Kidney epithelial cell (primary cell): Measurements from ENCODE around the gene FAM240A. TPM values are rescaled to one million over a fixed set of nuclear protein-coding genes. Genes with fewer than 3 reads are reported as not detected.

Experiments
- DNase-seq: peaks from one replicate; pipeline ENCODE4 v3.0.0-alpha.2; 2010; ENCODE audit warnings: low read depth
- H3K27me3 ChIP-seq: 2 replicates; pipeline ENCODE4 v1.6.0; 2011; ENCODE audit warnings: low read length; ENCODE audit not compliant: control insufficient read depth, insufficient read depth
- H3K36me3 ChIP-seq: 2 replicates; pipeline ENCODE4 v1.5.1; 2011; ENCODE audit warnings: low read length; ENCODE audit not compliant: control insufficient read depth, insufficient read depth
- H3K4me3 ChIP-seq: 2 replicates; pipeline ENCODE4 v1.5.1; 2011; ENCODE audit warnings: low read depth, mild to moderate bottlenecking, control low read depth, low read length
- total RNA-seq: library from RNA; depleted of rRNA; stranded (reverse); fragments of >200 nt; gene quantifications from 2 replicates; pipeline ENCODE4 v1.2.3, GENCODE V29; 2015
- TF ChIP-seq, protein P1 (sequence below): IDR thresholded peaks from 2 replicates; pipeline ENCODE4 v1.5.1; 2011; ENCODE audit warnings: mild to moderate bottlenecking, moderate library complexity, low read length, control low read depth, inconsistent platforms; ENCODE audit not compliant: insufficient read depth, poor library complexity, severe bottlenecking

The FAM240A gene
- total RNA-seq, 1 donor from 2014 or later: not detected

DNA sequence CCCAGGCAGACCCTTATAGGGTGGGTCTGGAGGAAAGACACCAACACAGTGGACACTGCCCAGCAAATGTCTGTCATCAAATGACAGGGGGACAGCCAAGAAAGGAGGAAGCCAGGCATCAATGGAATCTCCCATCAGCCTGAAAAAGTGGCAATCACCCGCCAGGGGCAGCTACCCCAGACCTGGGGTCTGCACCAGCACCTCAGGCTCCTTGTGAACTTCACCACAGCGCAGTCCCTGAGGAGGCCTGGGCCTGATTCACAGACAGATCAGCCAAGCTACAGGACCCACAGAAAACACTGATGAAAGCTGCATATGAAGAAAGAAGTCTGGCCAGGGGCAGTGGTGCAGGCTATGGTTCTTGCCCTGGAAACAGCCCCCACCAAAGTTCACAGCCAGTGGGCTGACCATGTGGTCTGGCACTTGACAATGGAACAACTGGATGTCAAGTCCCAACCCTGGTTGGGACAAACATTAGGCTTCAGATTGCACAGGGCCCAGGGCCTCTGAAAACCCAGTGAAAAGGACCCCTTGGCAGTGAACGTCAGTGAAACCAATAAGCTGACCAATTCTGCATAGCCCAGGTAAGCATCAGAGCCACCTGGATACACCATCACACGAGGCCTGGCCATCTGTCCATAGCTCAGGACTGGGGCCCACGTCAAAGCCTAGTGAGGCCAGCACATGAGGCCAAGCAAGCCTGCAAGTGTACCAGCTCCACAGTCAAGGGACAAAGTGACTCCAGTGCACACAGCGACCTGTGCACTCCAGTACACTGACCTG is 52.1 kb downstream of the FAM240A start:
- no peak for DNase-seq
- Histone ChIP-seq H3K4me3 (no peak overlapping the region), H3K27me3 (peaks cover 17% of the 10 kb centered on the region), H3K36me3 (no peaks in the 10 kb centered on the region)
- TF ChIP-seq, protein P1, sequence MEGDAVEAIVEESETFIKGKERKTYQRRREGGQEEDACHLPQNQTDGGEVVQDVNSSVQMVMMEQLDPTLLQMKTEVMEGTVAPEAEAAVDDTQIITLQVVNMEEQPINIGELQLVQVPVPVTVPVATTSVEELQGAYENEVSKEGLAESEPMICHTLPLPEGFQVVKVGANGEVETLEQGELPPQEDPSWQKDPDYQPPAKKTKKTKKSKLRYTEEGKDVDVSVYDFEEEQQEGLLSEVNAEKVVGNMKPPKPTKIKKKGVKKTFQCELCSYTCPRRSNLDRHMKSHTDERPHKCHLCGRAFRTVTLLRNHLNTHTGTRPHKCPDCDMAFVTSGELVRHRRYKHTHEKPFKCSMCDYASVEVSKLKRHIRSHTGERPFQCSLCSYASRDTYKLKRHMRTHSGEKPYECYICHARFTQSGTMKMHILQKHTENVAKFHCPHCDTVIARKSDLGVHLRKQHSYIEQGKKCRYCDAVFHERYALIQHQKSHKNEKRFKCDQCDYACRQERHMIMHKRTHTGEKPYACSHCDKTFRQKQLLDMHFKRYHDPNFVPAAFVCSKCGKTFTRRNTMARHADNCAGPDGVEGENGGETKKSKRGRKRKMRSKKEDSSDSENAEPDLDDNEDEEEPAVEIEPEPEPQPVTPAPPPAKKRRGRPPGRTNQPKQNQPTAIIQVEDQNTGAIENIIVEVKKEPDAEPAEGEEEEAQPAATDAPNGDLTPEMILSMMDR: no peak

DNA sequence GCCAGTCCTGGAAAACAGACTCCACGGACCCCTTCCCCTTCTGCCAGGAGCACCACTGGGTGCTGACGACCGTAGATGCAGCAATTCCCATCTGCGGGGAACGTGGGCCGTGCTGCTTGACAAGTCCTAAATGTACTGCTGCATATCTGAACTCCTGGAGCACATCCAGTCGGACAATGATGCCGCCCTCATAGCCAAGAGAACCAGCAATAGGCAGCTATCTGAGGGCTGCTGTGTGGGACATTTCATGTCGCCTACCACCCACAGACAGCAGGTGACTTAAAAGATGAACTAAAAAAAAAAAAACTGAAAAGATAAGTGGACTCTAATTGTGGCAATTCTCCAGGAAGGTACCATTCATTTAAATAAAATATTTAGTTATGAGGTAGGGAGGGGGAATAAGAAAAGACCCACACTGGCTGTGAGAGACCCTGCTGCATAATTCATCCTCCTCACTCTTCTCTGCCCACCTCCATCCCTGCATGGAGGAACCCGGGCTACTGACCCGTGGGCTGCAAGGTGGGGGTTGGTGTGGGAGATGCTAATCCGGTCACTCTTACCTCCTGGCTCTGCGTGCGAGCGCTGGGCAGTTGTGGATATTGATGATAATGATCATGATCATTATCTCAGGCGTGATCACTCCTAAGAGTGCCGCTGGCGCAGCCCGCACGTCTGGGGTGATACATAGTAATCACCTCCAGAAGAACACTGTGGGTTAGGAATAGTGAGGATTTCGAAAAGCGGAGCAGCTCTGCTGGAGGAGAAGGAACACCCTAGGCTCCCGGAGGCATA is 52.8 kb downstream of the FAM240A start:
- Histone ChIP-seq H3K27me3 (peaks cover 17% of the 10 kb centered on the region), H3K36me3 (no peaks in the 10 kb centered on the region), H3K4me3 (no peak overlapping the region)
- DNase-seq: no peak
- TF ChIP-seq, protein P1: no peak

DNA sequence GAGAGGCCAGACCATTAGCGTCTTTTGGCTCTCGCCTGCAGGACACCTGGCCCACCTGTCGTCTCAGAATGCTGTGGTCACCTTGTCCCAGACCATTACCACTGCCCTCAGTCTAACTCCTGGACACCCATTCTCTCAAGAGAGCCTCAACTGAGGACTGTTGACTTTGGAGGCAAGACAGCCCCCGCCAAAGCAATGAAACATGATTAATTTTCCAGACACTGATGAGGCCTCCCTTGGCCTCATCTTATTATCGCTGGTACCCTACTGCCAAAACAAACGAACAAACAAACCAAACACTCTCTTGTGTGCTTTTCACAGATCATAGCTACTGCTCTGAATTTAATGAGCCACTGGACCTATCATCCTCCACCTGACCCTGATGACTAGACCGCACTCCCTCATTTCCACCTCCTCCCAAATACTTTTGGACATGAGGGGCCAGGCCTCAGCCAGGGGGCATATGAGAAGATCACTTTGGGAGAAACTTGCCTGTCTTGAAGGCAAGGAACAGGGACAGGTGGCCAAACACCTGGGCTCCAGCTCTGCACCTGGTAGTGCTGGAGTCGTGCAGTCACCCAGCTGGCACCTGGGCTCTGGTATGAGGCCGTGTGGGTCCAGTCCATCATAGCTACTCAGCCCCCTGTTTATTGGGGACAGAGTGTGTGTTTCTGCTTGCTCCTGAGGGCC is 53.6 kb downstream of the FAM240A start:
- TF ChIP-seq, protein P1: no peak
- H3K36me3 ChIP-seq: no peaks in the 10 kb centered on the region
- peaks cover 17% of the 10 kb centered on the region for H3K27me3 ChIP-seq
- H3K4me3 ChIP-seq: no peak overlapping the region
- no peak for DNase-seq

DNA sequence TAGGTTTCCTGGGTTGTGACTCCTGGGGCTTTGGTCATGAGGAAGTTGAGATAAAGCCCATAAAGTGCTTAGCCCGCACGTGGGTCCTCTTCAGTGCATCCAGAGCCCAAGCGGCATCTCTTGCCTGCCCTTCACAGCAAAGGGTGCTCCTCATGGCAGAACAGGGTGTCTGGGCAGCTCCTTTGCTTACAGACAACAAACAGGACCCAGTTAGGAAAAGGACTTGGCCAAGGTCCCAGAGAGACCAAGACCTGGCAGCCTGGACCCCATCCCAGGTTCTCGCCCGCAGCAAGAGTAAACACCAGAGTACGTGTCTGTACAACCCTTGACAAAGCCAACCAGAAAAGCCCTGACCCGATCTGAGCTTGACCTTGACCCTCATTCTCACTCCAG is 54.1 kb downstream of the FAM240A start:
- TF ChIP-seq, protein P1: no peak

DNA sequence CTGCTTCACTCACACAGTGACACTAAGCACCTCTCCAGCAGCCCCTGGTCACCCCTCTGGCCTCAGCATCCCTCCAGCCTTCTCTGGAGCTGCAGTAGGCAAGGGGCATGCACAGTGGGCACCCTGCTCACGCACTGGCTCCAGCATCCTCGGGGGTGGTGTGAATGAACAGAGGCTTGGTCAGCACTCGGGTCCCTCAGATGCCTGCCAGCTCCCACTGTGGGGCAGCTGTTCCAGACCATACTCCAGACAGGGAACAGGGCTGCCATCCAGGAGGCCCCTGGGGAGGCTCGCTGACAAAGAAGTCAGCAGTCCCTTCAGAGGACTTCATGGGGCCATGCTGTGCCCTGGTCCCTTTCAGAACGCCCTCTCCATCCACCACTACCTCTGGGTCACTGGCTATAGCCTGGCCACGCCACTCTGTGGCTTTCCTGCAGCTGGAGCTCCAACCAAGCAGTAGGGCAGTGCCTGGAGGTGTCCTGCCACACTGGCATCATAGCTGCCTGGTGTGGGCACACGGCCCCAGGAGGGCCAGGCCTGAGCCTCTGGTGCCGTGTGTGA is 54.8 kb downstream of the FAM240A start:
- TF ChIP-seq, protein P1: no peak
- H3K27me3 ChIP-seq: peaks cover 17% of the 10 kb centered on the region
- DNase-seq: no peak
- H3K36me3 ChIP-seq: no peaks in the 10 kb centered on the region
- H3K4me3 ChIP-seq: no peak overlapping the region

More for the DNA sequence above, 54.1 kb downstream of the FAM240A start:
- Histone ChIP-seq H3K27me3 (peaks cover 17% of the 10 kb centered on the region), H3K4me3 (no peak overlapping the region), H3K36me3 (no peaks in the 10 kb centered on the region)
- DNase-seq: no peak
